Measurements from ENCODE around the gene LGALS1. TPM values are rescaled to one million over a fixed set of nuclear protein-coding genes. Genes with fewer than 3 reads are reported as not detected.

The LGALS1 gene
- total and polyA plus RNA-seq, 9 of the 15 experiments (the other 6 are each of a cell fraction or from before 2014, with no cell fraction given), result 160 to 800 (median 330) TPM

DNA sequence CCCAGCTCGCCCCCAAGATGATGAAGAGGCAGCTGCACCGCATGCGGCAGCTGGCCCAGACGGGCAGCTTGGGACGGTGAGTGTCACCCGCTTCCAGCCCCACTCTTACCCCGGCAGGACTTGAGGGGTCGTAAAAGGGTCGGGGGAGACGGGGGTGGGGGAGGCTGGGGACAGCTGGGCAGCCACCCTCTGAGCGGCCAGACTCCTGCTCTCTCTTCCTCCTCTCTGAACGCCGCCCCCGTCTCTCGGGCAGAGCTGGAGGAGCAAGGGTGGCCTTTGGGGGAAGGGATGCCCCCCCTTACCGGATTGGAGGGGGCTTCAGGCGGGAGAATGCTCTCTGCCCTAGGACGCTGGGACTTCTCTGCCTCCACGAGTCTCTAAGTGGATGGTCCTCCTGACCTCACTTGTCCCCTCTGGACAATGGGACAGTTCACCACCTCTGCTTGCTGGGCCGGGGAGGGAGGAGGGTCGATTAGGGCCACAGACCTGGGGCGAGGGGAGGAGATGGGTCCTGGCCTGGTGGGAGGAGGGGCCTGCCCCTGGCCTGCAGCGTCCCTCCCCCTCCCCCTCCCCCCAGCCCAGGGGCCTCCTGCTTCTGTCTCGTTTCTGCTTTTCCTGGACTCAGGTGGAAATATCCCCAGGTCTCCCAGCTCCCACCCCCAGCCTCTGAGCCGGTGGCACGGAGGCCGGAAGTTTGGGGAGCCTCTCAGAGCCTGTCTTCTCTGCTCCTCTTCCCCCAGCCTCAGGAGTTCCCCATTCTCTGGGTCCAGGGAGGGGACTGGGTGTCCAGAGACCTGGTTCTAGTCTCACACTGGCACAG is 35.5 kb upstream of the LGALS1 start (continued):
- TF ChIP-seq, protein P1, sequence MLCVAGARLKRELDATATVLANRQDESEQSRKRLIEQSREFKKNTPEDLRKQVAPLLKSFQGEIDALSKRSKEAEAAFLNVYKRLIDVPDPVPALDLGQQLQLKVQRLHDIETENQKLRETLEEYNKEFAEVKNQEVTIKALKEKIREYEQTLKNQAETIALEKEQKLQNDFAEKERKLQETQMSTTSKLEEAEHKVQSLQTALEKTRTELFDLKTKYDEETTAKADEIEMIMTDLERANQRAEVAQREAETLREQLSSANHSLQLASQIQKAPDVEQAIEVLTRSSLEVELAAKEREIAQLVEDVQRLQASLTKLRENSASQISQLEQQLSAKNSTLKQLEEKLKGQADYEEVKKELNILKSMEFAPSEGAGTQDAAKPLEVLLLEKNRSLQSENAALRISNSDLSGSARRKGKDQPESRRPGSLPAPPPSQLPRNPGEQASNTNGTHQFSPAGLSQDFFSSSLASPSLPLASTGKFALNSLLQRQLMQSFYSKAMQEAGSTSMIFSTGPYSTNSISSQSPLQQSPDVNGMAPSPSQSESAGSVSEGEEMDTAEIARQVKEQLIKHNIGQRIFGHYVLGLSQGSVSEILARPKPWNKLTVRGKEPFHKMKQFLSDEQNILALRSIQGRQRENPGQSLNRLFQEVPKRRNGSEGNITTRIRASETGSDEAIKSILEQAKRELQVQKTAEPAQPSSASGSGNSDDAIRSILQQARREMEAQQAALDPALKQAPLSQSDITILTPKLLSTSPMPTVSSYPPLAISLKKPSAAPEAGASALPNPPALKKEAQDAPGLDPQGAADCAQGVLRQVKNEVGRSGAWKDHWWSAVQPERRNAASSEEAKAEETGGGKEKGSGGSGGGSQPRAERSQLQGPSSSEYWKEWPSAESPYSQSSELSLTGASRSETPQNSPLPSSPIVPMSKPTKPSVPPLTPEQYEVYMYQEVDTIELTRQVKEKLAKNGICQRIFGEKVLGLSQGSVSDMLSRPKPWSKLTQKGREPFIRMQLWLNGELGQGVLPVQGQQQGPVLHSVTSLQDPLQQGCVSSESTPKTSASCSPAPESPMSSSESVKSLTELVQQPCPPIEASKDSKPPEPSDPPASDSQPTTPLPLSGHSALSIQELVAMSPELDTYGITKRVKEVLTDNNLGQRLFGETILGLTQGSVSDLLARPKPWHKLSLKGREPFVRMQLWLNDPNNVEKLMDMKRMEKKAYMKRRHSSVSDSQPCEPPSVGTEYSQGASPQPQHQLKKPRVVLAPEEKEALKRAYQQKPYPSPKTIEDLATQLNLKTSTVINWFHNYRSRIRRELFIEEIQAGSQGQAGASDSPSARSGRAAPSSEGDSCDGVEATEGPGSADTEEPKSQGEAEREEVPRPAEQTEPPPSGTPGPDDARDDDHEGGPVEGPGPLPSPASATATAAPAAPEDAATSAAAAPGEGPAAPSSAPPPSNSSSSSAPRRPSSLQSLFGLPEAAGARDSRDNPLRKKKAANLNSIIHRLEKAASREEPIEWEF (CRISPR knock-in tag; IDR thresholded peaks at IDR 0.05), result no peak
- no peak for TF ChIP-seq C11orf30 (IDR thresholded peaks at IDR 0.05; ENCODE audit: low read depth)
- TF ChIP-seq ZNF584 (CRISPR knock-in tag; IDR thresholded peaks at IDR 0.05; ENCODE audit: low read depth), result no peak
- TF ChIP-seq HDAC6 (IDR thresholded peaks at IDR 0.05; ENCODE audit: low read depth, low read length), result no peak
- no peak for TF ChIP-seq ZNF444 (CRISPR knock-in tag; IDR thresholded peaks at IDR 0.05)
- TF ChIP-seq, protein P2, sequence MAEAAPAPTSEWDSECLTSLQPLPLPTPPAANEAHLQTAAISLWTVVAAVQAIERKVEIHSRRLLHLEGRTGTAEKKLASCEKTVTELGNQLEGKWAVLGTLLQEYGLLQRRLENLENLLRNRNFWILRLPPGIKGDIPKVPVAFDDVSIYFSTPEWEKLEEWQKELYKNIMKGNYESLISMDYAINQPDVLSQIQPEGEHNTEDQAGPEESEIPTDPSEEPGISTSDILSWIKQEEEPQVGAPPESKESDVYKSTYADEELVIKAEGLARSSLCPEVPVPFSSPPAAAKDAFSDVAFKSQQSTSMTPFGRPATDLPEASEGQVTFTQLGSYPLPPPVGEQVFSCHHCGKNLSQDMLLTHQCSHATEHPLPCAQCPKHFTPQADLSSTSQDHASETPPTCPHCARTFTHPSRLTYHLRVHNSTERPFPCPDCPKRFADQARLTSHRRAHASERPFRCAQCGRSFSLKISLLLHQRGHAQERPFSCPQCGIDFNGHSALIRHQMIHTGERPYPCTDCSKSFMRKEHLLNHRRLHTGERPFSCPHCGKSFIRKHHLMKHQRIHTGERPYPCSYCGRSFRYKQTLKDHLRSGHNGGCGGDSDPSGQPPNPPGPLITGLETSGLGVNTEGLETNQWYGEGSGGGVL (CRISPR knock-in tag; IDR thresholded peaks at IDR 0.05), result no peak
- TF ChIP-seq LCOR (CRISPR knock-in tag; IDR thresholded peaks at IDR 0.05), result no peak
- TF ChIP-seq, protein P3, sequence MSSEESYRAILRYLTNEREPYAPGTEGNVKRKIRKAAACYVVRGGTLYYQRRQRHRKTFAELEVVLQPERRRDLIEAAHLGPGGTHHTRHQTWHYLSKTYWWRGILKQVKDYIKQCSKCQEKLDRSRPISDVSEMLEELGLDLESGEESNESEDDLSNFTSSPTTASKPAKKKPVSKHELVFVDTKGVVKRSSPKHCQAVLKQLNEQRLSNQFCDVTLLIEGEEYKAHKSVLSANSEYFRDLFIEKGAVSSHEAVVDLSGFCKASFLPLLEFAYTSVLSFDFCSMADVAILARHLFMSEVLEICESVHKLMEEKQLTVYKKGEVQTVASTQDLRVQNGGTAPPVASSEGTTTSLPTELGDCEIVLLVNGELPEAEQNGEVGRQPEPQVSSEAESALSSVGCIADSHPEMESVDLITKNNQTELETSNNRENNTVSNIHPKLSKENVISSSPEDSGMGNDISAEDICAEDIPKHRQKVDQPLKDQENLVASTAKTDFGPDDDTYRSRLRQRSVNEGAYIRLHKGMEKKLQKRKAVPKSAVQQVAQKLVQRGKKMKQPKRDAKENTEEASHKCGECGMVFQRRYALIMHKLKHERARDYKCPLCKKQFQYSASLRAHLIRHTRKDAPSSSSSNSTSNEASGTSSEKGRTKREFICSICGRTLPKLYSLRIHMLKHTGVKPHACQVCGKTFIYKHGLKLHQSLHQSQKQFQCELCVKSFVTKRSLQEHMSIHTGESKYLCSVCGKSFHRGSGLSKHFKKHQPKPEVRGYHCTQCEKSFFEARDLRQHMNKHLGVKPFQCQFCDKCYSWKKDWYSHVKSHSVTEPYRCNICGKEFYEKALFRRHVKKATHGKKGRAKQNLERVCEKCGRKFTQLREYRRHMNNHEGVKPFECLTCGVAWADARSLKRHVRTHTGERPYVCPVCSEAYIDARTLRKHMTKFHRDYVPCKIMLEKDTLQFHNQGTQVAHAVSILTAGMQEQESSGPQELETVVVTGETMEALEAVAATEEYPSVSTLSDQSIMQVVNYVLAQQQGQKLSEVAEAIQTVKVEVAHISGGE (CRISPR knock-in tag; IDR thresholded peaks at IDR 0.05), result 0 out of 6 replicates have a peak, but pooled peaks of 1 of the 3 experiments have one; percentile 21
- TF ChIP-seq PHF8 (IDR thresholded peaks at IDR 0.05; ENCODE audit: borderline replicate concordance, low read length), result peak; percentile 35; the same call in 1 of the 2 replicates
- TF ChIP-seq ZFX (CRISPR knock-in tag; IDR thresholded peaks at IDR 0.05), result no peak
- no peak for TF ChIP-seq DACH1 (IDR thresholded peaks at IDR 0.05; ENCODE audit: partially characterized antibody)

All from K562 (cell line).